Measurements from ENCODE around the gene ZDHHC11B.
"Not testable (repeated sequence)": the region's sequence is repeated elsewhere in the genome, so short reads cannot be mapped to it uniquely, and the experiment has no call there.

ZDHHC11B gene

DNA sequence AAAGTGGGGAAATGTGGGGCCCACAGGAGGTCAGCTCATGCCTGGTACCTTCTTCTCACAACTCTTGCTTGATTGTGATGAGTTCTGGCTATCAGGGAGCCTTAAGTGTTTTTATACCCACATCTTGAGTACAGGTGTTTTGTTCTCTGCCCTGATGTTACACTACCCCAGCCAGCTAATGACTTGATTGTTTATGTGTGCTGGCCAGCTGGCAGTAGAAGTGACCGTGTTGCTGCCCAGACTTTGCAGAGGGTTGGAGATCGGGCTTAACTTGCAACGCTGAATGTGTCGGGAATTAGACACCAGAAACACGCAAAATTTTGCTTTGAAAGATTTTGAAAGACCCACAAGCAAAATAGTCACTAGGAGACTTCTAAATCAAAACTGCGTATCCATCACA is 16.9 kb upstream of the ZDHHC11B start:
- CTCF ChIA-PET: no interaction called here

DNA sequence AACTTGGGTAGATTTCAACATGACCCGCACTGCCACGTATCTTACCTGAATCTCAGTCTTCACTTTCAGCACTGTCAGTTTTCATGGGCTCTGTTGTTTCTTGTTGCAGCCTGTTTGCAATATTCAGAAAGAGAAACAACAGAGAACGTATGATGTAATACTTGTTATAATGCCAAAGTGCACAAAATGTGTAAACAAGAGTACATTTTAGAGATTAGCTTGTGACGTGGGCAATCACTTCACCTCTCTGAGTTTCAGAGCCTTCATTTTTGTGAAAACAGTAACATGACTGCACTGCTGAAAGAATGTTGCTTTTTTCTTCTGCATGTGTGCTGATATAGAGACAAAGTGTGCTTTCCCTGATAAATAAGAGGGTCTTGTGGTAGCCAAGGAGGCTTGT is 16.5 kb upstream of the ZDHHC11B start:
- POLR2A ChIA-PET (ENCODE audit: low non-redundant PET); H3K27ac ChIP-seq; DNase-seq (ENCODE audit: low spot score); CTCF ChIA-PET: not testable (repeated sequence)

More for the DNA sequence above, 16.9 kb upstream of the ZDHHC11B start:
- TF ChIP-seq, protein P1, sequence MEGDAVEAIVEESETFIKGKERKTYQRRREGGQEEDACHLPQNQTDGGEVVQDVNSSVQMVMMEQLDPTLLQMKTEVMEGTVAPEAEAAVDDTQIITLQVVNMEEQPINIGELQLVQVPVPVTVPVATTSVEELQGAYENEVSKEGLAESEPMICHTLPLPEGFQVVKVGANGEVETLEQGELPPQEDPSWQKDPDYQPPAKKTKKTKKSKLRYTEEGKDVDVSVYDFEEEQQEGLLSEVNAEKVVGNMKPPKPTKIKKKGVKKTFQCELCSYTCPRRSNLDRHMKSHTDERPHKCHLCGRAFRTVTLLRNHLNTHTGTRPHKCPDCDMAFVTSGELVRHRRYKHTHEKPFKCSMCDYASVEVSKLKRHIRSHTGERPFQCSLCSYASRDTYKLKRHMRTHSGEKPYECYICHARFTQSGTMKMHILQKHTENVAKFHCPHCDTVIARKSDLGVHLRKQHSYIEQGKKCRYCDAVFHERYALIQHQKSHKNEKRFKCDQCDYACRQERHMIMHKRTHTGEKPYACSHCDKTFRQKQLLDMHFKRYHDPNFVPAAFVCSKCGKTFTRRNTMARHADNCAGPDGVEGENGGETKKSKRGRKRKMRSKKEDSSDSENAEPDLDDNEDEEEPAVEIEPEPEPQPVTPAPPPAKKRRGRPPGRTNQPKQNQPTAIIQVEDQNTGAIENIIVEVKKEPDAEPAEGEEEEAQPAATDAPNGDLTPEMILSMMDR (conservative IDR thresholded peaks at IDR 0.05; ENCODE audit: low read depth): no peak
- H3K27ac ChIP-seq: no peak overlapping the region
- POLR2A ChIA-PET (ENCODE audit: low non-redundant PET): no interaction called here
- no peak for DNase-seq (ENCODE audit: low spot score)

DNA sequence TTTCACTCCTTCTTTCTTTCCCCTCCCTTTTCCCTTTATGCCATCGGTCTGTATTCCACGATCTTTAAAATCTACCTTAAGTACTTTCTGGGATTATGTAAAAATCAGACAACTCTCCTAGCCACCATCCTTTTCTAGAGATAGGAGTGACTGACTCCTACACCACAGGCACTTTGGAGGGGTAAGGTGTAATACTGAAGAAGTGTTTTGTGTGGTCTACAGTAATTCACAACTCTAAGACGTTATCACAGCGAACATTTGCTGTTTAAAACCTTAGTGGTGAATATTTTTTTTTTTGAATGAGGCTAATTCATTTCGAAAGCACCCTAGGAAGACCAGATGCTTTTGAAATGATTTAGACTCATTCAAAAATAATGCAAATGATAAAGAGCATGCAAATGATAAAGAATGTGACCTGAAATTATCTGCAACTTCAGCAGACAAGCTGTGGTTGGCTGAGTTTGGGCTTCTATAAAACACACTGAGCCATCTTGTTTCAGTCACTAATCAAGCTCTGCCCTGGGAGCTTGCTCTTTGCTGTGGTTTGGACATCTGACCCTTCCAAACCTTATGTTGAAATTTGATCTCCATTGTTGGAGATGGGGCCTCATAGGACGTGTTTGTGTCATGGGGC is 14.1 kb upstream of the ZDHHC11B start:
- H3K27ac ChIP-seq; CTCF ChIA-PET; POLR2A ChIA-PET (ENCODE audit: low non-redundant PET); DNase-seq (ENCODE audit: low spot score): not testable (repeated sequence)

DNA sequence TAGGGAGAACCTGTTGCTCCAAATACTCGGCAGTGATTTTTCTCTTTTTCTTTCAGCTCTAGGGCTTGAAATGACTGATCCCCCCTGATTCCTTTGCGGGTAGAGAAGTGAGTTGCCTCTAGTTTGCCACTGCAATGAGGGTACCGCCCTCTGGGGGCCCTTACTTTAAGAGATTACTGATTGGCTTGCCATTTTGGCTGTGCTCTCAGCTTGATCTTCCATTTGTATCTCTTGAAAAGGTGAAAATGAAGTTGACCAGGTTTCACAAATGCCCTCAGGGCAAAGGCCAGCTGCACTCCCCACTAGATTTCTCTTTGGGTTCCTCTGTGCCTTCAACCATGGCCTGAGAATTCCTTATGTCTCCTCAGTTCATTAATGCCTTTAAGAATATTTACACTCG is 13.5 kb upstream of the ZDHHC11B start:
- DNase-seq (ENCODE audit: low spot score); CTCF ChIA-PET; H3K27ac ChIP-seq; POLR2A ChIA-PET (ENCODE audit: low non-redundant PET): not testable (repeated sequence)

DNA sequence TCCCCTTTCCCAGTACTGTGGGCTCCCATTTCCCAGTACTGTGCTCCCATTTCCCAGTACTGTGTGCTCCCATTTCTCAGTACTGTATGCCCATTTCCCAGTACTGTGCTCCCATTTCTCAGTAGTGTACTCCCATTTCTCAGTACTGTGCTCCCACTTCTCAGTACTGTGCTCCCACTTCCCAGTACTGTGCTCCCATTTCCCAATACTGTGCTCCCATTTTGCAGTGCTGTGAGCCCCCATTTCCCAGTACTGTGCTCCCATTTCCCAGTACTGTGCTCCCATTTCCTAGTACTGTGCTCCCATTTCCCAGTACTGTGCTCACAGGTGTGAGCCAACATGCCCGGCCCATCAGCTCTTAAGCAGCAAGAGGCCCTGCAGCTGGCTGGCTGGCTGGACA is 11.3 kb upstream of the ZDHHC11B start:
- CTCF ChIA-PET; DNase-seq (ENCODE audit: low spot score); H3K27ac ChIP-seq; POLR2A ChIA-PET (ENCODE audit: low non-redundant PET): not testable (repeated sequence)

DNA sequence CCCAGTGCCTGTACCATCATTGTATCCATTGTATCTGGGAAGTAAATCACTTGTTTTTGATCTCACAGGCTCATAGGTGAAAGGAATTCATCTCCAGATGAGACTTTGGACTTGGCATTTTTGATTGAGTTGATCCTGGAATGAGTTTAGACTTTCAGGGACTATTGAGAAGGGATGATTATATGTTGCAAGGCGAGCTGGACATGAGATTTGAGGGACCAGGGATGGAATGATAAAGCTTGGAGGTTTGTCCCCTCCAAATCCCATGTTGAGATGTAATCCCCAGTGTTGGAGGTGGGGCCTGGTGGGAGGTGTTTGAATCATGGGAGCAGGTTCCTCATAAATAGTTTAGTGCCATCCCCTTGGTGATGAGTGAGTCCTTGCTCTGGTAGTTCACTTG is 10.4 kb upstream of the ZDHHC11B start:
- DNase-seq (ENCODE audit: low spot score); CTCF ChIA-PET; H3K27ac ChIP-seq; POLR2A ChIA-PET (ENCODE audit: low non-redundant PET): not testable (repeated sequence)

DNA sequence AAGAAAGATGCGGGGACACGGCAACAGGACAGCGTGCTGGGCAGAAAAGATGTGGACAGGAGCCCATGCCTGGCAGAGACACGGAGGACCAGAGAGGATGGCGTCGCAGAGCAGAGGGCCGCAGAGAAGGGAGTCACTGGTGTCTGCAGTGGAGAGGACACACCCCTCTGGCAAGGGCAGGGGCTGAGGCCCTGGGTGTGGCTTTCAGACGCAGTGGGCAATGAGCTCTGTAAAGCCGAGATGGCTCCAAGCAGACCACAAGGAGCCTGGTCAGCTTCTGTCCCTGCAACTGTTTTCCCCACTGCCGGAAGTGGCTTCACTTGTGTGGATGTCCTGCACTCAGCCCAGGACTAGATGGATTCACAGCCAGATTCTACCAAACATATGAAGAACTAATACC is 4.2 kb upstream of the ZDHHC11B start:
- POLR2A ChIA-PET (ENCODE audit: low non-redundant PET); DNase-seq (ENCODE audit: low spot score); CTCF ChIA-PET; H3K27ac ChIP-seq: not testable (repeated sequence)

DNA sequence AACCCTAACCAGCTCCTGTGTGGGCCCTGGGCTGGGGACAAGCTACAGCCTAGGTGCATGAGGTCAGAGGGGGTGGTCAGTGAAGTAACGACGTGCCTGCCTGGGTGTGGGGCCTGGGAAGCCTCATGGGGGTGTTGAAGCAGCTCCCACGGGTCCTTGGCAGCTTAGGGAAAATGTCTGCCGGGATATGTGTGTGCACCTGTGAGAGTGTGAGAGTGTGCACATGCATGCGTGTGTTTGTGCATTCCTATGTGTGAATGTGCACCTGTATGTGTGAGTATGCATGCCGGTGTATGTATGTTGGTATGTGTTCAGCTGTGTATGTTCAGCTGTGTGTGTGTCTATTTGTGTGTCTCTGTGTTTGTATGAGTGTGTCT is 3.3 kb upstream of the ZDHHC11B start:
- DNase-seq (ENCODE audit: low spot score); CTCF ChIA-PET; POLR2A ChIA-PET (ENCODE audit: low non-redundant PET); H3K27ac ChIP-seq: not testable (repeated sequence)

DNA sequence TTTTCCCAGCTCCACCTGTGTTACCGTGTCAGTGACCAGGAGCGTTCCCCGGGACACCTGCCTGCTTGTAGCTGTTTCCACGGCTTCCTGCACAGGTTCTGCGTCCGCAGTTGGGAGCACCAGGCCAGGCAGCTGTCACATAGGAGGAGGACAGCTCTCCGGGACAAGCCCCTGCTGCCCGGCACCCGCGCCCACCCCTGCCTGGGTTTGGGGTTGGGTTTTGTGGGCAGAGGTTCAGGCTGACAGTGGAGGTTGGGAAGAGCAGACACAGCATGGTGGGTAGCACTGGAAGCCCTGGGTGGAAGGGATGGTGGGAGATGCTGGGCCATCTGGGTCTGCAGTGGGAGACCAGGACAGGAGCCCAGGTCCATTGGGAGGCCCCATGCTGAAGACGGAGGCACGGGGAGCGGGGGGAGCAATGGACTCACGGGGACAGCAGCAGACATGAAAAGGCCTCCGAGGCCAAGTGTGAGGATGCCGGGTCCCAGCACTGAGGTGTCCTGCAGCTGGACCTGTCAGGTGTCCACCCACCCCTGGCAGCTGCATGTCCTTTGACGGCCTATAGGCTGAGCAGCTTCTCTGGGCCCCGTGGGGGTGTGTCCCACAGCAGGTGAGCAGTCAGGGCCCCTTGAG is 2.8 kb upstream of the ZDHHC11B start:
- POLR2A ChIA-PET (ENCODE audit: low non-redundant PET); H3K27ac ChIP-seq; DNase-seq (ENCODE audit: low spot score); CTCF ChIA-PET: not testable (repeated sequence)

DNA sequence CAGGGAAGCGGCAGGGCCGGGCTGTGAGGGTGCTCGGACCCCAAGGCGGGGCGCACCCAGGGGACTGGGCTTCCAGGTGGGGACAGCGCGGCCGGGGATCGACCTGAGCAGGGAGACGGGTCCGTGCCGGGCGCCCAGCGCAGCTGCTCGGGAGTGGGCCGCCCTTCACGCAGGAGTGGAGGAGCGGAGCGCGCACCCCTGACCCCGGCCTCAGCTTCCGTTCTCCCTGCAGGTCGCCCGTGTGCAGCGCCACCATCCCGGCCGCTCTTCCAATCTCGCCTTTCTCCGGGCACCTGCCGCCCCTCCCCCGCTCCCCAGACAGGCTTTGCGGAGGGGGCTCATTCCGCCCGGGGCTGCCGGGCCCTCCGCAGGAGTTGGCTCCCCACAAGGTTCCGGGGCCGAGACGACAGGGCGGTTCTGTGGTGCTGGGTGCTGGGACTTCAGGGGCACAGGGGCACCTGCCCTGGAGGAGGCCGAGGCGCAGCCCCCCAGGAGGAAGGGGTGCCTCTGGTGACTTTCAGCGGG is 714 bp upstream of the ZDHHC11B start:
- CTCF ChIA-PET; POLR2A ChIA-PET (ENCODE audit: low non-redundant PET); H3K27ac ChIP-seq; DNase-seq (ENCODE audit: low spot score): not testable (repeated sequence)

DNA sequence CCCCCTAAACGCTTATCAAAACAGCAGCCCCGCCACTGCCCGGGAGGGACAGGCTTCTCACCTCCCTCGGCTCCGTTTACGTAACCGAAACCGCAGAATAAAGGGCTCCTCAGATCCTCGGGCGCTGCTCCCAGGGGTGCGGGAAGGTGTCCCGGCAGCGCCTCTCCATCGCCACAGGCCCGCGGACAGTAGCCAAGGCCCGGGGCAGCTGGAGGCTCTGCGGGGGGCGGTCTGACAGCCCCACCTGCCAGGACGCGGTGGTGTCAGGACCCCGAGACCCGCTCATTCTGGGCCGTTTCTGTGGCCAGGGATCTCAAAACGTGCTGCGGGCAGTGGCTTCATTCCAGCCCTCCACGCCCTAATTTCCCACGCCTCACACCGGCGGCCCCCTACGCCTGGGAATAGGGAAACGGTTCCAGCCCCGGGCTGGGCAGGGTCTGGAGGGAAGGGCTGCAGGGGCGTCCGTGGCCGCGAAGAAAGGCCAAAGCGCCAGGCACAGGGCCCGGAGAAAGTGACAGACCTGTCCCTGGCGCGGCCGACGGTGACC is 575 bp downstream of the ZDHHC11B start:
- POLR2A ChIA-PET (ENCODE audit: low non-redundant PET); H3K27ac ChIP-seq; CTCF ChIA-PET; DNase-seq (ENCODE audit: low spot score): not testable (repeated sequence)

DNA sequence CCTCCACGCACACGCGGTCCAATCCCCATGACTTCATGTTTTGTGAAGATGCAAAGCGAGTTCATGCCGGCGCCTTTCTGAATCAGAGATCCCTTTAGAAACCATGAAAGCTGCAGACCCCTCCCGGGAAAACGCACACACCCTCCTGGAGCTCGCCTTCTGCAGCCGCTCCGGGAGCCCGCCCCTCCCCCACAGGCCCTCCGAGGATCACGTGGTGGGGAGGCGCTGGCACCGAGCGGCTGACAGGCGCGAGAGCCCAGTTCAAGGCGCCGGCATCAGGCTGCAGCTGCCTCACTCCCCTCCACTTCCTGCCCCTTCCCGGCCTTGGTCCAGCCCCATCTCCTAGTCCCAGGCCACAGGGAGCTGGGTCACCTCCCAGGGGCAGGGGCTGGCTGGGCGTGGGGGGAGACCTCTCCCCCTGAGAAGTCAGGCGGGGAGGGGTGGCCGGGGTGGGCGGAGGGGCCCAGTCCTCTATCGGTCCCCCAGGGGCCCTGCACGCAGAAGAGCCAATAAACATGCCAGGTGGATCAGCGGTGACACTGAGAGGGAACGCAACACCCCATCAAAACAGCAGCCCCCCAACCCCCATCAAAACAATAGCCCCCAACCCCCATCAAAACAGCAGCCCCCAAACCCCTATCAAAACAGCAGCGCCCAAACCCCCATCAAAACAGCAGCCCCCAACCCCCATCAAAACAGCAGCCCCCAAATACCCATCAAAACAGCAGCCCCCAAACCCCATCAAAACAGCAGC is 1.3 kb downstream of the ZDHHC11B start:
- CTCF ChIA-PET; DNase-seq (ENCODE audit: low spot score); POLR2A ChIA-PET (ENCODE audit: low non-redundant PET); H3K27ac ChIP-seq: not testable (repeated sequence)

DNA sequence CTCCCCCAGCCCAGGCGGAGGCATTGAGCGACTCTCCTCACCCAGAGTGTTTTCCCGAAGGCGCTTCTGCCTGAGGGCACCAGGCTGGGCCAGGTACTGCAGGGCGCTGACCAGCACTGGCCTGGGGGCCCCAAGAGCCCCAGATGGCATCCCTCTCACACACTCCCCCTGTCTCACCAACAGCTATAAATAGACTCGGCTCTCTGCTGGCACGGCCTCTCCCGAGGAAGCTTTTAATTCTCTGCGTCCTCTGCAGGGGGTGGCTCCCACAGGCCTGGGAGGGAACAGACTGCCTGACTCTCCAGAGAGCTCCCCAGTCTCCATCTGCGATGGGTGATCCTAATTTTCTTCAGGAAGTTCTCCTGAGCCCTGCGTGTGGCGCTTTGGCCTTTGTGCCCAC is 2.2 kb downstream of the ZDHHC11B start:
- H3K27ac ChIP-seq; DNase-seq (ENCODE audit: low spot score); POLR2A ChIA-PET (ENCODE audit: low non-redundant PET); CTCF ChIA-PET: not testable (repeated sequence)

DNA sequence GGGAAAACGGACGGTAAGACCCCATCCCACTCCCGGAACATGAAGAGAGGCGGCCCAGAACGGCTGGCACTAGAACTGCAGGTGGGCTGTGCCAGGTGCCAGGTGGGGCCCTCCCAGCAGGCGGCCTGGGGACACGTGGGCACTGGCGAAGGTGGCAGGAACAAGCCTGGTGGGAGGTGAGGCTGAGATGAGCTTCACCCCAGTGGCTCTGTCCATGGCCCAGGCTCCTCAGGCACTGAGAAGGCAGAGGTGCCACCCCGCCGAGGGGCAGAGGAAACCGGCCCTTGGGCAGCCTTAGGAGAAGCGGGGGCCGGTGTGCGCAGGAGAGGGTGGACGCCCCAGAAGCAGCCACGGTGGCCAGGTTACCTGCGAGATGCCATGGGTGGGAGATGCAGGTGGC is 4.0 kb downstream of the ZDHHC11B start:
- DNase-seq (ENCODE audit: low spot score); CTCF ChIA-PET; POLR2A ChIA-PET (ENCODE audit: low non-redundant PET); H3K27ac ChIP-seq: not testable (repeated sequence)

DNA sequence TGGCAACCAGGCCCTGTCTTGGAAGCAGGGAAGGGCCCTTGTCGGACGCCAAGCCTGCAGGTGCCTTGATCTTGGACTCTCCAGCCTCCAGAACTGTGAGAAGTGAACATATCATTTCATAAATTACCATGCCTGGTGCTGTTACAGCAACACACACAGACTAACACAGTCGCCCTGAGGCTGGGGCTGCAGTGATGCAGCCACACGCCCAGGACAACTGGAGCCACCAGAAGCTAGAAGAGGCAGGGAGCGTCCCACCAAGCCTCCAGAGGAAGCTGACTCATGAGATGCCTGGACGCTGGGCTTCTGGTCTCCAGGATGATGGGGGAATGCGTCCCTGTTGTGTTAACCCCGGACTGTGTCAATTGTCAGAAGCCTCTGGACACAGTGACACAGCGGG is 5.6 kb downstream of the ZDHHC11B start:
- CTCF ChIA-PET; POLR2A ChIA-PET (ENCODE audit: low non-redundant PET); DNase-seq (ENCODE audit: low spot score); H3K27ac ChIP-seq: not testable (repeated sequence)

DNA sequence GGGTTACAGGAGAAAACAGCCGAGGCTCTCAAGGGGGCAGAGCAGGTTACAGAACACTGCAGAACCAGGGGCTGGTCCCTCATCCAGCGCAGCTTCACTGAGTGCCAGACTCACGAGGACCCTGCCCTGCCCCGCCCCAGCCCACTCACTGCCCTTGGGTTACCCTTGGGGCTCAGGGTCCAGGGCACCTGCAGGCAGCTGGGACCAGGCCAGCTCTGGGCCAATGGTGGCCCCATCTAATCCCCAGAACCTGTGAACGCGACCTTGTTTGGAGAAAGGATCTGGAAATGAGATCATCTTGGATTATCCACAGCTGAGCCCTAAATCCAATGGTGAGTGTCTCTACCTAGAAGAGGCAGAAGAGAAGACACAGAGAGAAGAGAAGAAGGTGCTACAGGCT is 6.1 kb downstream of the ZDHHC11B start:
- H3K27ac ChIP-seq; CTCF ChIA-PET; DNase-seq (ENCODE audit: low spot score); POLR2A ChIA-PET (ENCODE audit: low non-redundant PET): not testable (repeated sequence)

All from RWPE1 (cell line).